ENCODE results near the gene RPS19.

The RPS19 gene

DNA sequence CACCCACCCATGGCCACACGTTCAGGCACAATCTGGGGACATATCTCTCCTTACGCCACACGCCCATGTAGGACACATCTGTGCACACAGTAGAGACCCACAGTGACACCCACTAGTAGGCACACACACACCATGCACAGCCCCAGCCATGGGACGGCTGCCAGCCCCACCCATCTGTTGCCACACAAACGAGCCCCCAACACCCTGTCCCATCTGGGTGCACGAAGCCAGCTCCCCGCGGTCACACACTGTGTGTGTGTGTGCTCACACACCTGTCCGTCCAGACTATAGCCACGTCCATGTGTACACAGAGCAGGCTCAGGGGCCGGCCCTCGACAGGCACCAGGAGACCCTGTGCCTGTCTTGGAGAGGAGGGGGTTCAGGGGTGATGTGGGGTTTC, 57.6 kb downstream of the RPS19 start:
- DNase-seq = no peak

DNA sequence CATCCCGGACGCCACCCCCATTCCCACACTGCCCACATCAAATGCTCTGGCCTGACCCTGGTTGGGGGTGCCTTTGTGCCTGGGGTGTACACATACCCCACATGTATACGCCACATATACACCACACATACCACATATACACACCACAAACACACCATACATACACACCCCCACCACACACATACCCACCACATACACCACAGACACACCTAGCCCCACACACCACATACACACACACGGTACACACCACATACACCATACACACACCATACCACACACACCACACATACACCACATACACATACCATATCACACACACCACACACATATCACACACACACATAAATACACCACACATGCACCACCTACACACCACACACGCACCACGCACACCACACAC, 58.0 kb downstream of the RPS19 start:
- no peak for DNase-seq

DNA sequence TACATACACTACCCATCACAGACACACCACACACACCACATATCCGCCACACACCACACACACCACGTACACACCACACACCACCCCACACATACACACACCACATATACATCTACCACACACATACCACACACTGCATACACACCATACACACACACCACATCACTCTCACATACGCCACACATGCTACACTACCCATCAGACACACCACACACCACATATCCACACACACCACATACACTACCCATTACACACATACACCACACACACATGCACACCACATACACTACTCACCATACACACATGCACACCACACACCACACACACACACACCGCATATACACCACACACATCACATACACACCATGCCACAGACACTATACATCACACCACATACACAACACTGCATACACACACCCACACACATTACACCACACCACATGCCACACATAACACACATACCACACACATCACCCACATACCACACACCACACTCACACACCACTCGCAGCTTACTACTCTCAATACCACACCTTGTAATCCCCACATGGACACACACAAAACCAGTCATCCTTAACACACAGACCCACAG, 58.7 kb downstream of the RPS19 start:
- no peak for DNase-seq

GRCh38 chr19:41919948-41920712, 60.1 kb downstream of the RPS19 start:
- DNase-seq = no peak

DNA sequence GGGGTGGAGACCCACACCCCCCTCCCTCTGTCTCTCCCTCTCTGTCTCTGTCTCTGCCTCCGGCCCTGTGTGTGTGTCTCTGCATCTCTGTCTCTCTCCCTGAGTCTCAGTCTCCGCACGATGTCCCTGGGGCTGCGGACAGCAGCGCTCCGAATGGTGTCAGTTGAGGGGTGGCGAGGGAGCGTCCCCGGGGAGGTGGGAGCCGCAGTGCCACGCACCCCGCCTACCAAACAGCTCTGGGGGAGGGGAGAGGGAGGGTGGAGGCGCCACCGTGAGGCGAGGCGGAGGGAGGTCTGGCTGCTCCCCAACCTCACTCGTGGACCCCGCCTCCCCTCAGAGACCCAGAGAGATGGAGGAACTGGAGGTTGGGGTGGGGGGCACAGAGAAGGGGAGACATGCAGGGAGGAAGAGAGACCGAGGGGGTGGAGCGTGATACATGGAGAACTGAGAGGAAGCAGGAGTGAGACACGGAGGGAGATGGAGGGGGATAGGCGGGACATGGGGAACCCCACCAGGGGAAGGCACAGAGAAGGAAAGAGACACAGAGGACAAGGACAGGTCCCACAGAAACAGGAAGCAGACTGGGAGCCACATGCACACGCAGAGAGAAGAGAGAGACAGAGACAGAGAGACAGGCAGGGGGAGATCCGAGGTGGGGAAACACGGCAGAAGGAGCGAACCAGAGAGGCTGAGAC, 61.0 kb downstream of the RPS19 start:
- no peak for DNase-seq

GRCh38 chr19:41921577-41922576, 61.8 kb downstream of the RPS19 start:
- no peak for DNase-seq
